ENCODE data around the gene RUNX2.

DNA sequence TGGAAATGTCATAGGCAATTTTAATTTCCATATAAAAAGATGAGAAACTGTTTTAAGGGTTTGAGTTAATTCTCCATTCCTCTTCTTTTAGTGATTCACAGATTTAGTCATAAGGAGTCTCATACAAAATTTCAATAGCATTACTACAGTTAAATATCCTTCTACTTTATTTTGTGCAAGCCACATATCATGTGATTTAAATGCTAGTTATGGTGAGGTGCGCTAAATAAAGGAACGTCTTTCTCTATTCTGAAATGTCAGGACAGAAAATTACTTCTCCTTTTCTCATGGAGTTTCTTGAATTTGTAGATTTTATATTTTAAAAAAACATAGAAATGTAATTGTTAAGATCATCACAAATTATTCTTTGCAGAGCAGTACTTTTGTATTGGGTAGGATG is 99.6 kb downstream of the RUNX2 start:
- TF ChIP-seq, protein P1, sequence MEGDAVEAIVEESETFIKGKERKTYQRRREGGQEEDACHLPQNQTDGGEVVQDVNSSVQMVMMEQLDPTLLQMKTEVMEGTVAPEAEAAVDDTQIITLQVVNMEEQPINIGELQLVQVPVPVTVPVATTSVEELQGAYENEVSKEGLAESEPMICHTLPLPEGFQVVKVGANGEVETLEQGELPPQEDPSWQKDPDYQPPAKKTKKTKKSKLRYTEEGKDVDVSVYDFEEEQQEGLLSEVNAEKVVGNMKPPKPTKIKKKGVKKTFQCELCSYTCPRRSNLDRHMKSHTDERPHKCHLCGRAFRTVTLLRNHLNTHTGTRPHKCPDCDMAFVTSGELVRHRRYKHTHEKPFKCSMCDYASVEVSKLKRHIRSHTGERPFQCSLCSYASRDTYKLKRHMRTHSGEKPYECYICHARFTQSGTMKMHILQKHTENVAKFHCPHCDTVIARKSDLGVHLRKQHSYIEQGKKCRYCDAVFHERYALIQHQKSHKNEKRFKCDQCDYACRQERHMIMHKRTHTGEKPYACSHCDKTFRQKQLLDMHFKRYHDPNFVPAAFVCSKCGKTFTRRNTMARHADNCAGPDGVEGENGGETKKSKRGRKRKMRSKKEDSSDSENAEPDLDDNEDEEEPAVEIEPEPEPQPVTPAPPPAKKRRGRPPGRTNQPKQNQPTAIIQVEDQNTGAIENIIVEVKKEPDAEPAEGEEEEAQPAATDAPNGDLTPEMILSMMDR (IDR thresholded peaks at IDR 0.05; ENCODE audit: poor library complexity, severe bottlenecking): no peak
- TF ChIP-seq TAF1 (IDR thresholded peaks at IDR 0.05; ENCODE audit: low read depth) (no peak), EP300 (conservative IDR thresholded peaks at IDR 0.05; ENCODE audit: poor library complexity, severe bottlenecking) (no peak), POLR2AphosphoS5 (IDR thresholded peaks at IDR 0.05) (no peak), EZH2 (IDR thresholded peaks at IDR 0.05; ENCODE audit: borderline replicate concordance, insufficient read depth, low read length, poor library complexity, severe bottlenecking) (no peak), MXI1 (conservative IDR thresholded peaks at IDR 0.05; ENCODE audit: poor library complexity, severe bottlenecking) (no peak), RAD21 (conservative IDR thresholded peaks at IDR 0.05) (no peak)
- TF ChIP-seq, protein P2, sequence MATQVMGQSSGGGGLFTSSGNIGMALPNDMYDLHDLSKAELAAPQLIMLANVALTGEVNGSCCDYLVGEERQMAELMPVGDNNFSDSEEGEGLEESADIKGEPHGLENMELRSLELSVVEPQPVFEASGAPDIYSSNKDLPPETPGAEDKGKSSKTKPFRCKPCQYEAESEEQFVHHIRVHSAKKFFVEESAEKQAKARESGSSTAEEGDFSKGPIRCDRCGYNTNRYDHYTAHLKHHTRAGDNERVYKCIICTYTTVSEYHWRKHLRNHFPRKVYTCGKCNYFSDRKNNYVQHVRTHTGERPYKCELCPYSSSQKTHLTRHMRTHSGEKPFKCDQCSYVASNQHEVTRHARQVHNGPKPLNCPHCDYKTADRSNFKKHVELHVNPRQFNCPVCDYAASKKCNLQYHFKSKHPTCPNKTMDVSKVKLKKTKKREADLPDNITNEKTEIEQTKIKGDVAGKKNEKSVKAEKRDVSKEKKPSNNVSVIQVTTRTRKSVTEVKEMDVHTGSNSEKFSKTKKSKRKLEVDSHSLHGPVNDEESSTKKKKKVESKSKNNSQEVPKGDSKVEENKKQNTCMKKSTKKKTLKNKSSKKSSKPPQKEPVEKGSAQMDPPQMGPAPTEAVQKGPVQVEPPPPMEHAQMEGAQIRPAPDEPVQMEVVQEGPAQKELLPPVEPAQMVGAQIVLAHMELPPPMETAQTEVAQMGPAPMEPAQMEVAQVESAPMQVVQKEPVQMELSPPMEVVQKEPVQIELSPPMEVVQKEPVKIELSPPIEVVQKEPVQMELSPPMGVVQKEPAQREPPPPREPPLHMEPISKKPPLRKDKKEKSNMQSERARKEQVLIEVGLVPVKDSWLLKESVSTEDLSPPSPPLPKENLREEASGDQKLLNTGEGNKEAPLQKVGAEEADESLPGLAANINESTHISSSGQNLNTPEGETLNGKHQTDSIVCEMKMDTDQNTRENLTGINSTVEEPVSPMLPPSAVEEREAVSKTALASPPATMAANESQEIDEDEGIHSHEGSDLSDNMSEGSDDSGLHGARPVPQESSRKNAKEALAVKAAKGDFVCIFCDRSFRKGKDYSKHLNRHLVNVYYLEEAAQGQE (IDR thresholded peaks at IDR 0.05; ENCODE audit: borderline replicate concordance): no peak
